WI38 (cell line): ENCODE data around the gene AKAP9.
"Not testable (repeated sequence)": the region's sequence is repeated elsewhere in the genome, so short reads cannot be mapped to it uniquely, and the experiment has no call there.

Source experiments
- H3K4me3 ChIP-seq: 2 replicates; pipeline ENCODE4 v1.5.1; 2011; ENCODE audit warnings: low read depth, mild to moderate bottlenecking, control low read depth, low read length
- CTCF ChIP-seq: IDR thresholded peaks from 2 replicates; pipeline ENCODE4 v1.5.1; 2012; ENCODE audit warnings: low read depth, mild to moderate bottlenecking, control low read depth, low read length

Gene AKAP9

GRCh38 chr7:92013611-92014010 lies 72.9 kb downstream of the AKAP9 start:
- TF ChIP-seq CTCF, result no peak
- no peak overlapping the region for H3K4me3 ChIP-seq

- TF ChIP-seq CTCF, result no peak
These were observed 80.0 kb downstream of the AKAP9 start for GRCh38 chr7:92020636-92021035.

DNA sequence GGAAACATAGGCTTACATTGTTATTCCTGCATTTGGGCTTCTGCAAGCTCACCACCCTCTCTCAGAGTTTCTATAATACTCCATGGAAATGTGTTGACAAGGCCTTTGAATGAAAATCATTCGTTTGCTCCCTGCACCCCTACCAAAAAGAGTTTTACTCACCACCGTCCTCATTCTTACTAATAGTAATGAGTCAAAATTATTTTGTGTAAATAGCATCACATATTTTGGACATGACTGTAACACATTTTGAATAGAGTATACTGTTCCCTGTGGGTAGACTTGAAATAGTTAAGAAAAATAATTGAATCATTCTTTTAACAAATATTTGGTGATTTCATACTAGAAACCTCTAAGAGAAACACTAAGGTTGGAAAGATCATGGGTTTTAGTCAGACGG lies 84.6 kb downstream of the AKAP9 start:
- H3K4me3 ChIP-seq, result no peak overlapping the region

More at GRCh38 chr7:92020636-92021035, 80.0 kb downstream of the AKAP9 start:
- H3K4me3 ChIP-seq, result no peak overlapping the region

GRCh38 chr7:92026635-92027034 lies 86.0 kb downstream of the AKAP9 start:
- H3K4me3 ChIP-seq, result not testable (repeated sequence)

More for the DNA sequence above, 84.6 kb downstream of the AKAP9 start:
- TF ChIP-seq CTCF, result no peak

- H3K4me3 ChIP-seq, result not testable (repeated sequence)
These were observed 86.5 kb downstream of the AKAP9 start for GRCh38 chr7:92027128-92027527.

GRCh38 chr7:92028226-92028625 lies 87.6 kb downstream of the AKAP9 start:
- H3K4me3 ChIP-seq, result no peak overlapping the region
- TF ChIP-seq CTCF, result no peak

DNA sequence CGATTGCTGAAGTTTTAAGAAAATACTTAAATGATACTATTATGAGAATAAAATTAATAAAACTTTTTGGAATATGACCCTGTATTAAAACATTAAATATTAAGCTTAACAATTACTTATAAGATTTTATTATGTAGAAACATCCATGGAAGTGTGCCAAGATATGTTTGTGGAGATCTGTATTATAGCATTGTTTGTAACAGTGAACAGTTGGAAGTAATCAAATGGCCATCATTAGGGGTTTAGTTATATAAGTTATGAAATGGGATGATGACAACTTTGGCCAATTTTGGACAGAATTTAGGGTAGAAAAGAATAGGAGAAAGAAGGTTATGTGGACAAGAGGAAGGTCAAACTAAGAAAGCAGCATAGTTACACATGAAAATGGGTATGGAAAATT lies 88.0 kb downstream of the AKAP9 start:
- no peak overlapping the region for H3K4me3 ChIP-seq
- TF ChIP-seq CTCF, result no peak

DNA sequence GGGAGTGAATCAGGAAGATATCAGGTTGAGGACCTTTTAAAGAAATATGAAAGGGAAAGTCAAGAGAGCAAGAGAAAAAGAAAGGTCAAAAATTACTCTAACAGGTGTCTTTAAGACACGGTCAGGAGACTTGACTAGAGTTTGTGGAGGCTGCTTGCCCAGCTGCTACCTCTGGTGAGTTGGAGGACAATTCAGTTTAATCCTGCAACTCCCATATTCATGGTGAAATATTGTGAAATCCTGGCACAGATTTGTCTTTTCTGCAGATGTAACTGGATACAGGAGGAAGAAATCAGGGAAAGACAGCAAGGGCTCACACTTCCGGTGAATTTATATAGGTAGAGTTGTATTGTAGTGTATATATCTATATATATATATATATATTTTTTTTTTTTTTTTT lies 93.5 kb downstream of the AKAP9 start:
- TF ChIP-seq CTCF, result no peak
- no peak overlapping the region for H3K4me3 ChIP-seq

GRCh38 chr7:92035576-92035975 lies 94.9 kb downstream of the AKAP9 start:
- no peak for TF ChIP-seq CTCF
- H3K4me3 ChIP-seq, result no peak overlapping the region
